D721Med (cell line): ENCODE measurements around the gene TATDN3.
"Not testable (repeated sequence)": the region's sequence is repeated elsewhere in the genome, so short reads cannot be mapped to it uniquely, and the experiment has no call there.

Experiments used
- DNase-seq: peaks from one replicate; pipeline ENCODE4 v3.0.0; 2011; ENCODE audit warnings: low spot score; ENCODE audit not compliant: insufficient read length
- FAIRE-seq: peaks from 2 replicates; lab custom pipeline; 2011; peaks lifted over from hg19 to GRCh38; lab: Jason Lieb, UNC
- TF ChIP-seq, protein P1 (sequence below): IDR thresholded peaks from 2 replicates; pipeline ENCODE4 v1.5.1; 2012; ENCODE audit warnings: mild to moderate bottlenecking, control low read depth; ENCODE audit not compliant: insufficient read depth; ENCODE audit errors: missing control alignments

TATDN3 gene

DNA sequence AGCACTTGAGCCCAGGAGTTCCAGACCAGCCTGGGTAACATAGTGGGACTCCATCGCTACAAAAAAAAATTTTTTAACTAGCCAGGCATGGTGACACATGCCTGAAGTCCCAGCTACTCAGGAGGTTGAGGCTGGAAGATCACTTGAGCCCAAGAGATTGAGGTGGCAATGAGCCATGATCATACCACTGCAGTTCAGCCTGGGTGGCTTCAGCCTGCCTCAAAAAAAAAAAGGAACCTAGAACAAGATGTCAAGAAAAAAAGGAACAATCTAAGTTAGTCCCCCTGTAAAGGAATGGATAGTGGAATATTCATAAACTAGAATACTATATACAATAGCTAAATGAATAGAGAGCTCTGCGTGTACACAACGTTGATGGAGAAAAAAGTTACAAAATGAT is 14.5 kb upstream of the TATDN3 start:
- TF ChIP-seq, protein P1, sequence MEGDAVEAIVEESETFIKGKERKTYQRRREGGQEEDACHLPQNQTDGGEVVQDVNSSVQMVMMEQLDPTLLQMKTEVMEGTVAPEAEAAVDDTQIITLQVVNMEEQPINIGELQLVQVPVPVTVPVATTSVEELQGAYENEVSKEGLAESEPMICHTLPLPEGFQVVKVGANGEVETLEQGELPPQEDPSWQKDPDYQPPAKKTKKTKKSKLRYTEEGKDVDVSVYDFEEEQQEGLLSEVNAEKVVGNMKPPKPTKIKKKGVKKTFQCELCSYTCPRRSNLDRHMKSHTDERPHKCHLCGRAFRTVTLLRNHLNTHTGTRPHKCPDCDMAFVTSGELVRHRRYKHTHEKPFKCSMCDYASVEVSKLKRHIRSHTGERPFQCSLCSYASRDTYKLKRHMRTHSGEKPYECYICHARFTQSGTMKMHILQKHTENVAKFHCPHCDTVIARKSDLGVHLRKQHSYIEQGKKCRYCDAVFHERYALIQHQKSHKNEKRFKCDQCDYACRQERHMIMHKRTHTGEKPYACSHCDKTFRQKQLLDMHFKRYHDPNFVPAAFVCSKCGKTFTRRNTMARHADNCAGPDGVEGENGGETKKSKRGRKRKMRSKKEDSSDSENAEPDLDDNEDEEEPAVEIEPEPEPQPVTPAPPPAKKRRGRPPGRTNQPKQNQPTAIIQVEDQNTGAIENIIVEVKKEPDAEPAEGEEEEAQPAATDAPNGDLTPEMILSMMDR = no peak
- FAIRE-seq (no peak), DNase-seq (no peak)

DNA sequence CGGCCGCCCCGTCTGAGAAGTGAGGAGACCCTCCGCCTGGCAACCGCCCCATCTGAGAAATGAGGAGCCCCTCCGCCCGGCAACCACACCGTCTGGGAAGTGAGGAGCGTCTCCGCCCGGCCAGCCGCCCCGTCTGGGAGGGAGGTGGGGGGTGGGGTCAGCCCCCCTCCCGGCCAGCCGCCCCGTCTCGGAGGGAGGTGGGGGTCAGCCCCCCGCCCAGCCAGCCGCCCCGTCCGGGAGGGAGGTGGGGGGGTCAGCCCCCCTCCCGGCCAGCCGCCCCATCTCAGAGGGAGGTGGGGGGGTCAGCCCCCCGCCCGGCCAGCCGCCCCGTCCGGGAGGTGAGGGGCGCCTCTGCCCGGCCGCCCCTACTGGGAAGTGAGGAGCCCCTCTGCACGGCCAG is 12.6 kb upstream of the TATDN3 start:
- FAIRE-seq, DNase-seq: not testable (repeated sequence)

DNA sequence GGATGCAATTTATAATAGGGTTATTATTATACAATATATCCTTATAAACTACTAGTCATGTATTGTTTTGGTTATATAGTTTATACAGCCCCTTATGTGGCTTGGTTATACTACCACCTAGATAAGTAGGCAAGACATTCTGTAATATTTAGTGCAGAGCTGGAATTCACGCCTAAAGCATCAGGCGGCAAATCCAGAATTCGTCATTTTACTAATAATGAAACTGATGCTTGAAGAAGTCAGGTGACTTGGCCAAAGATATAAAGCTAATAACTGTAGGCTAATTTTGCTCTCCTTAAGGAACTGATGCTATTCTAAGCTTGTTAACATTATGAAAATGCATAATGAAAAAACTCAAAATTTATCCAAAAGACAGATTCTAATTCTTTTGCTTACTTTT is 10.9 kb upstream of the TATDN3 start:
- DNase-seq (no peak), FAIRE-seq (peak; percentile 64)
- TF ChIP-seq, protein P1 = no peak

DNA sequence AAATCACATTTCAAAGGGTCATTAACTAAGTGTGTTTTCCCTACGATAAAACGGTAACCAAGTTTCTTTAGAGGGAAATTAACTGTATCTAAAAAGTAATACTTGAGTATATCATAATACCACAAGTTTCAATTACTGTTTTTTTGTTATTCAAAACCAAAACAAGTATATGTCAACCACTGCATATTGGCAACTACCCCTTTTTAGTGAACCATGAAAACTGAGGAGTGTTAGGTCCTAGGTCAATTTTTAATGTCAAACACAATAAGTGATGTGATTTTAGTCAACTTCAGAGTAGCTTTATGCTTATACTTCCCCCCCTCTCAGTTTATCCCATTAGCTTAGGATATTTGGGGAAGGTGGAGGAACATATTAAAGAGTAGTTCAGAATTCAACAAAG is 10.5 kb upstream of the TATDN3 start:
- DNase-seq (no peak), FAIRE-seq (peak; percentile 63)
- TF ChIP-seq, protein P1 = no peak

DNA sequence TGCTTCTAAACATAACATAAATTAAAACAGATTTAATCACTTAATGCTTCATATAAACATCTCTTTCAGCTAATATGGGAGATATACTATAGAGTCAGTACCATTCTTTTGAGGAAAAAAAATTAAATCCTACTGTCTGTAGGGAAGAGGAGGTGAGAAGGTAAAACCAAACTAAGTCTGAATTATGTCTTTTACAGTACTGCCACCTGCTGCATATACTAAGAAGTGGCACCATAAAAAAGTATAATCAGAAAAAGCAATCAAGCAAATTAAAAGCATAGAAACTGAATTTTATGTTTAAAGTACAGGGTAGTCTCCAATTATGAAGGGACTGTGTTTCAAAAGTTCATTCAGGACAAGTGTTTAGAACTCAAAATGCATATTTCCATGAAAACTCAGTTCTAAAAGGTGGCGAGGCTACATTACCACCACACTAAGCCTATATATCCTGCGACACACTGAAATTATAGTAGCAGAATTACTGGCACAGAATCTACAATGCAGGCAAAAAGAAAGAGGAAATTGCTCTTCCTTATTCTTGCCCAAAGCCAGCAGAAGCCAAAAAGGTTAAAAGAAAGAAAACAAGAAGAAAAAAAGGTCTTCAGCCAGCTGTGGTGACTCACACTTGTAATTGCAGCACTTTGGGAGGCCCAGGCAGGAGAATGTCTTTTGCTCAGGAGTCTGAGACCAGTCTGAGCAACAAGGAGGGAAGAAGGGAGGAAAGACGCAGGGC is 9.1 kb upstream of the TATDN3 start:
- TF ChIP-seq, protein P1 = peak; percentile 74
- FAIRE-seq (peak; percentile 90), DNase-seq (no peak)

DNA sequence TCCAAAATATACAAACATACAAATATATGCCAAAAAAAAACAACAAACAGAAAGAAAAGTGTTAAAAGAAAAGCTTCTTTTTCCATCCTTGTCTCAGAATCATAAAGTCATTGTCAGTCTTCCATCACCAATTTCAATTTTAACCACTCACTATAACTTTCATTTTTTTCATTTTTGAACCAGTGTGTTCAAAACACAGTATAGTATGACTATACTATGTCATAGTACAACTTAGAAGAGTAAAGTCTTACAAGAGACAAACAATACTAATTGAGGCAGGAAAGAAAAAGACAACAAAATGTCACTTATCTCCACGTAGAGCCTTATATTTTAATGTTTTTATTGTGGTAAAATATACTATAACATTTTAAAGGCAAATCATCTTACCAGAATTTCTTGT is 7.7 kb upstream of the TATDN3 start:
- no peak for FAIRE-seq
- TF ChIP-seq, protein P1 = no peak

DNA sequence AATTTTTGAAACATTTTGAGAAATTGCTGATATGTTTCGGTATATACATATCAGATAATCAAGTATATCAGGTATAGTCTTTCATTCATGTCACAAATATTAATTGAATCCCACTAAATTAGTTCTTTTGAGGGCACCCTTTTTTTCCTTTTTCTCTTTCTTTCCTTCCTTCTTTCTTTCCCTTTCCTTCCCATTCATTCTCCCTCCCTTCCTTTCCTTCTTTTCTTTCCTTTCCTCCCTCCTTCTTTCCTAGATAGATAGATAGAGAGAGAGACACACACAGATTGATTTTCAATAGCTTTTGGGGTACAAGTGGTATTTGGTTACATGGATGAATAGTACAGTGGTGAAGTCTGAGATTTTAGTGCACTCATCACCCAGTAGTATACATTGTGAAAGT is 5.8 kb upstream of the TATDN3 start:
- TF ChIP-seq, protein P1 = no peak
- FAIRE-seq = peak; percentile 61
- no peak for DNase-seq

More for the DNA sequence above, 7.7 kb upstream of the TATDN3 start:
- DNase-seq = no peak
